Adrenal gland (tissue), 5 donors: ENCODE measurements around the gene ORC4.

Experiments used
- POLR2A ChIP-seq, 2 donors: fragments of 450-650 bp; IDR thresholded peaks; one replicate each; pipeline ENCODE4 v1.6.1; 2017; ENCODE audit warnings: antibody characterized with exemption in 2 of 2, mild to moderate bottlenecking in 2 of 2, moderate library complexity in 1 of 2
- TF ChIP-seq, protein P1 (sequence below), 6 experiments: fragments of 450-650 bp in 4 of 6; fragments of 200-600 bp in 2 of 6; sonication (generic) in 1 of 6; IDR thresholded peaks; 1 replicate in 5 of 6; 2 replicates in 1 of 6; pipeline versions ENCODE4 v1.5.1 to v1.8.0; 2016 to 2021; ENCODE audit warnings: antibody characterized with exemption in 6 of 6, mild to moderate bottlenecking in 2 of 6, moderate library complexity in 1 of 6
- donor health status: DM: no; HTN: no; CAD: no.

DNA sequence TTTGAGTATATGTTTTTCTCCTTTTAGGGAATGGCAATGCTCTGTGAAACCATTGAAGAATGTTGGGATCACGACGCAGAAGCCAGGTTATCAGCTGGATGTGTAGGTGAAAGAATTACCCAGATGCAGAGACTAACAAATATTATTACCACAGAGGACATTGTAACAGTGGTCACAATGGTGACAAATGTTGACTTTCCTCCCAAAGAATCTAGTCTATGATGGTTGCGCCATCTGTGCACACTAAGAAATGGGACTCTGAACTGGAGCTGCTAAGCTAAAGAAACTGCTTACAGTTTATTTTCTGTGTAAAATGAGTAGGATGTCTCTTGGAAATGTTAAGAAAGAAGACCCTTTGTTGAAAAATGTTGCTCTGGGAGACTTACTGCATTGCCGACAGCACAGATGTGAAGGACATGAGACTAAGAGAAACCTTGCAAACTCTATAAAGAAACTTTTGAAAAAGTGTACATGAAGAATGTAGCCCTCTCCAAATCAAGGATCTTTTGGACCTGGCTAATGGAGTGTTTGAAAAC, 93.4 kb downstream of the ORC4 start:
- TF ChIP-seq, protein P1, sequence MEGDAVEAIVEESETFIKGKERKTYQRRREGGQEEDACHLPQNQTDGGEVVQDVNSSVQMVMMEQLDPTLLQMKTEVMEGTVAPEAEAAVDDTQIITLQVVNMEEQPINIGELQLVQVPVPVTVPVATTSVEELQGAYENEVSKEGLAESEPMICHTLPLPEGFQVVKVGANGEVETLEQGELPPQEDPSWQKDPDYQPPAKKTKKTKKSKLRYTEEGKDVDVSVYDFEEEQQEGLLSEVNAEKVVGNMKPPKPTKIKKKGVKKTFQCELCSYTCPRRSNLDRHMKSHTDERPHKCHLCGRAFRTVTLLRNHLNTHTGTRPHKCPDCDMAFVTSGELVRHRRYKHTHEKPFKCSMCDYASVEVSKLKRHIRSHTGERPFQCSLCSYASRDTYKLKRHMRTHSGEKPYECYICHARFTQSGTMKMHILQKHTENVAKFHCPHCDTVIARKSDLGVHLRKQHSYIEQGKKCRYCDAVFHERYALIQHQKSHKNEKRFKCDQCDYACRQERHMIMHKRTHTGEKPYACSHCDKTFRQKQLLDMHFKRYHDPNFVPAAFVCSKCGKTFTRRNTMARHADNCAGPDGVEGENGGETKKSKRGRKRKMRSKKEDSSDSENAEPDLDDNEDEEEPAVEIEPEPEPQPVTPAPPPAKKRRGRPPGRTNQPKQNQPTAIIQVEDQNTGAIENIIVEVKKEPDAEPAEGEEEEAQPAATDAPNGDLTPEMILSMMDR (IDR thresholded peaks at IDR 0.05) = no peak
- no peak for TF ChIP-seq POLR2A (IDR thresholded peaks at IDR 0.05)
